Measurements from ENCODE around the gene AXIN1.

Gene AXIN1

DNA sequence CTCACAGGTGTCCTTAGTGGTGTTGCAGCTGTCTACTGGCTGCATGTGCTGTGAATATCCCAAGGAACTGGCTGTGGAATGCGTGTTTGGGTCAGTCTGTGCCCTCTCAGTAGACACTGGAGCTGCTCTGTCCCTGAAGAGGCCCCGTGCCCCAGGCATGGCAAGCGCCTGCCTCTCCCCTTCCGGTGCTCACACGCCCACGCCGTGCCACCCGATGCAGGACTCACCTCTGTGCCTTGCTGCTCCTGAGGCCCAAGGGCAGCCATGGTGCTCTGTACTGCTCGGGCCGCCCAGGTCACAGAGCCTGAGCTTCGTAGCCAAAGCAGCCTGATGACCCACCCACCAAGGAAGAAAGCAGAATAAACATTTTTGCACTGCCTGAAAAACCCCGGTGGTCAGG, 86.8 kb downstream of the AXIN1 start:
- TF ChIP-seq, protein P1, sequence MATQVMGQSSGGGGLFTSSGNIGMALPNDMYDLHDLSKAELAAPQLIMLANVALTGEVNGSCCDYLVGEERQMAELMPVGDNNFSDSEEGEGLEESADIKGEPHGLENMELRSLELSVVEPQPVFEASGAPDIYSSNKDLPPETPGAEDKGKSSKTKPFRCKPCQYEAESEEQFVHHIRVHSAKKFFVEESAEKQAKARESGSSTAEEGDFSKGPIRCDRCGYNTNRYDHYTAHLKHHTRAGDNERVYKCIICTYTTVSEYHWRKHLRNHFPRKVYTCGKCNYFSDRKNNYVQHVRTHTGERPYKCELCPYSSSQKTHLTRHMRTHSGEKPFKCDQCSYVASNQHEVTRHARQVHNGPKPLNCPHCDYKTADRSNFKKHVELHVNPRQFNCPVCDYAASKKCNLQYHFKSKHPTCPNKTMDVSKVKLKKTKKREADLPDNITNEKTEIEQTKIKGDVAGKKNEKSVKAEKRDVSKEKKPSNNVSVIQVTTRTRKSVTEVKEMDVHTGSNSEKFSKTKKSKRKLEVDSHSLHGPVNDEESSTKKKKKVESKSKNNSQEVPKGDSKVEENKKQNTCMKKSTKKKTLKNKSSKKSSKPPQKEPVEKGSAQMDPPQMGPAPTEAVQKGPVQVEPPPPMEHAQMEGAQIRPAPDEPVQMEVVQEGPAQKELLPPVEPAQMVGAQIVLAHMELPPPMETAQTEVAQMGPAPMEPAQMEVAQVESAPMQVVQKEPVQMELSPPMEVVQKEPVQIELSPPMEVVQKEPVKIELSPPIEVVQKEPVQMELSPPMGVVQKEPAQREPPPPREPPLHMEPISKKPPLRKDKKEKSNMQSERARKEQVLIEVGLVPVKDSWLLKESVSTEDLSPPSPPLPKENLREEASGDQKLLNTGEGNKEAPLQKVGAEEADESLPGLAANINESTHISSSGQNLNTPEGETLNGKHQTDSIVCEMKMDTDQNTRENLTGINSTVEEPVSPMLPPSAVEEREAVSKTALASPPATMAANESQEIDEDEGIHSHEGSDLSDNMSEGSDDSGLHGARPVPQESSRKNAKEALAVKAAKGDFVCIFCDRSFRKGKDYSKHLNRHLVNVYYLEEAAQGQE (IDR thresholded peaks at IDR 0.05; ENCODE audit: low read depth), result no peak
- TF ChIP-seq CREB1 (IDR thresholded peaks at IDR 0.05; ENCODE audit: low read depth), result no peak
- TF ChIP-seq TEAD4 (IDR thresholded peaks at IDR 0.05), result no peak
- no peak for TF ChIP-seq FOXM1 (IDR thresholded peaks at IDR 0.05; ENCODE audit: borderline replicate concordance, low read depth)
- no peak for TF ChIP-seq YY1 (IDR thresholded peaks at IDR 0.05; ENCODE audit: low read depth)
- TF ChIP-seq NFIC (IDR thresholded peaks at IDR 0.05), result no peak
- TF ChIP-seq, protein P2, sequence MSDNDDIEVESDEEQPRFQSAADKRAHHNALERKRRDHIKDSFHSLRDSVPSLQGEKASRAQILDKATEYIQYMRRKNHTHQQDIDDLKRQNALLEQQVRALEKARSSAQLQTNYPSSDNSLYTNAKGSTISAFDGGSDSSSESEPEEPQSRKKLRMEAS (IDR thresholded peaks at IDR 0.05), result no peak
- TF ChIP-seq EP300 (IDR thresholded peaks at IDR 0.05; ENCODE audit: borderline replicate concordance), result no peak
- TF ChIP-seq RAD21 (IDR thresholded peaks at IDR 0.05; ENCODE audit: low read depth), result no peak
- TF ChIP-seq, protein P3, sequence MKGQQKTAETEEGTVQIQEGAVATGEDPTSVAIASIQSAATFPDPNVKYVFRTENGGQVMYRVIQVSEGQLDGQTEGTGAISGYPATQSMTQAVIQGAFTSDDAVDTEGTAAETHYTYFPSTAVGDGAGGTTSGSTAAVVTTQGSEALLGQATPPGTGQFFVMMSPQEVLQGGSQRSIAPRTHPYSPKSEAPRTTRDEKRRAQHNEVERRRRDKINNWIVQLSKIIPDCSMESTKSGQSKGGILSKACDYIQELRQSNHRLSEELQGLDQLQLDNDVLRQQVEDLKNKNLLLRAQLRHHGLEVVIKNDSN (IDR thresholded peaks at IDR 0.05), result no peak

DNA sequence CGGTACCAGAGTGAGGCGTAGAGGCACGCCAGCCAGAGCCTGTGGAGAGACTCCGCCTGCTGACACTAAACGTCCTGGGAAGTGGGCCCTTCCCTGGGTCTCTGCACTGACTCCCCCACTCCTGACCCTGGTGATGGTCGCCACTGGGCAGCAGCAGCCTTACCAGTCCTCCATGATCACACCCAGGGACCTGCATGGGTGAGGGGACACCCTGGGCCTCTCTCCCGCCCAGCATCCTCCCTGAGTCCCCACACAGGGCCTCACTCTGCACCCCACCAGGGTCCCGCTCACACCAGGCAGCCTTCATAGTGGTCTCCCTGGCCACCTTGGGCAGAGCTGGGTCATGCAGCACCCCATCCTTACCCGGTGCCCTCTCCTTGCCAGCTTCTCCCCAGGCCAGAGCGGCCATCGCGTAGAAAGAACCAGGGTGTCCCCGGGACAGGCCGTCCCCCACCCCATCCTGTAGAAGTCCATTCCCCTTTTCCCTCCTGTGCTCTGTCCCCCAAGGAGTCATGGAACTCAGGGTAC, 87.5 kb downstream of the AXIN1 start:
- TF ChIP-seq RAD21 (IDR thresholded peaks at IDR 0.05; ENCODE audit: low read depth) (no peak), TAF1 (IDR thresholded peaks at IDR 0.05; ENCODE audit: low read depth) (no peak), CEBPB (IDR thresholded peaks at IDR 0.05) (no peak), FOXM1 (IDR thresholded peaks at IDR 0.05; ENCODE audit: borderline replicate concordance, low read depth) (no peak), ZBTB7A (IDR thresholded peaks at IDR 0.05; ENCODE audit: low read depth) (no peak), TCF12 (IDR thresholded peaks at IDR 0.05; ENCODE audit: low read depth) (no peak), NFIC (IDR thresholded peaks at IDR 0.05) (no peak), YY1 (IDR thresholded peaks at IDR 0.05; ENCODE audit: low read depth) (no peak), TEAD4 (IDR thresholded peaks at IDR 0.05) (no peak)
- TF ChIP-seq, protein P1 (IDR thresholded peaks at IDR 0.05; ENCODE audit: low read depth), result no peak
- TF ChIP-seq, protein P2 (IDR thresholded peaks at IDR 0.05), result no peak

DNA sequence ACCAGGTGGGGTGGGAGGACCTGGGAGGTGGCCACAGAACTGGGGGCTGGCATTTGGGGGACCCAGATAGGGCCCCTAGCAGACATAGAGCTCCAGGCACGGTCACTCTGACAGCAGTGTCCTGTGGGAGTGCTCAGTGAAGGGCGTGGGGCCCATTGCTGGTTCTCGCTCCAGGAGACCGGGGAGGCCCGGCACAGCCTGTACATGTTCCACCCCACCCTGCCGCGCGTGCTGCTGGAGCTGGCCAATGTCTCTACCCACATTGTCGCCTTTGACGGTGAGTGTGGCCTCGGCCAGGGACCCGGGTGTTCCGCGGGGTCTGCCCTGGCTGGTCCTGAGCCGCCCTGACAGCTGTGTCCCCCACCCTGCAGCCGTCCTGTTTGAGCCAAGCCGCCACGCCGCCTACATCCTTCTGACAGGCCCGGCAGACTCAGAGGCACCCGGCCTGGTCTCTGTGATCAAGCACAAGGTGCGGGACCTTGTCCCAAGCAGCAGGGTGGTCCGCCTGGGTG, 88.0 kb downstream of the AXIN1 start:
- TF ChIP-seq FOXM1 (IDR thresholded peaks at IDR 0.05; ENCODE audit: borderline replicate concordance, low read depth) (no peak), TEAD4 (IDR thresholded peaks at IDR 0.05) (no peak), TAF1 (IDR thresholded peaks at IDR 0.05; ENCODE audit: low read depth) (no peak), RAD21 (IDR thresholded peaks at IDR 0.05; ENCODE audit: low read depth) (no peak), ZBTB7A (IDR thresholded peaks at IDR 0.05; ENCODE audit: low read depth) (no peak), NFIC (IDR thresholded peaks at IDR 0.05) (no peak), TCF12 (IDR thresholded peaks at IDR 0.05; ENCODE audit: low read depth) (no peak), CEBPB (IDR thresholded peaks at IDR 0.05) (no peak), CREB1 (IDR thresholded peaks at IDR 0.05; ENCODE audit: low read depth) (no peak), EGR1 (IDR thresholded peaks at IDR 0.05) (no peak), EP300 (IDR thresholded peaks at IDR 0.05; ENCODE audit: borderline replicate concordance) (no peak), YY1 (IDR thresholded peaks at IDR 0.05; ENCODE audit: low read depth) (no peak)
- TF ChIP-seq, protein P2 (IDR thresholded peaks at IDR 0.05), result no peak
- TF ChIP-seq, protein P3 (IDR thresholded peaks at IDR 0.05), result no peak
- TF ChIP-seq, protein P1 (IDR thresholded peaks at IDR 0.05; ENCODE audit: low read depth), result no peak

DNA sequence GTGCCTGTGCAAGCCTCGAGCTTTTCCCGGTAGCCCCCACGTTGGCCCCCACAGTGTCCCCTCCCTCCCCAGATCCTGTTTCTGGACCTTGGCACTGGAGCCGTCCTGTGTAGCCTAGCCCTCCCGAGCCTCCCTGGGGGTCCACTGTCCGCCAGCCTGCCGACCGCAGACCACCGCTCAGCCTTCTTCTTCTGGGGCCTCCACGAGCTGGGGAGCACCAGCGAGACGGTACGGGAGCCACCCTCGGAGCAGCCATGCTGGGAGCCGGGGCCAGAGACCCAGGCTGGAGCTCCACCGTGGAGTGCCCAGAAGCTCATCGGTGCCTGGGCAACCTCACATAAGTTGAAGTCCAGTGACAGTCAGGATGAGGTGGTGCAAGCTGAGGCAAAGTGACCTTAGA, 88.6 kb downstream of the AXIN1 start:
- TF ChIP-seq TEAD4 (IDR thresholded peaks at IDR 0.05), result no peak
- no peak for TF ChIP-seq TCF12 (IDR thresholded peaks at IDR 0.05; ENCODE audit: low read depth)
- no peak for TF ChIP-seq CREB1 (IDR thresholded peaks at IDR 0.05; ENCODE audit: low read depth)
- TF ChIP-seq, protein P1 (IDR thresholded peaks at IDR 0.05; ENCODE audit: low read depth), result no peak
- no peak for TF ChIP-seq RAD21 (IDR thresholded peaks at IDR 0.05; ENCODE audit: low read depth)

Measured in Ishikawa (cell line).